Kidney (tissue), 14 donors: ENCODE measurements around the gene KLHL11. TPM values are rescaled to one million over a fixed set of nuclear protein-coding genes. Genes with fewer than 3 reads are reported as not detected.

Experiments
- DNase-seq, 5 donors: peaks; one replicate each; pipeline ENCODE4 v3.0.0-alpha.2; 2013 to 2020
- FAIRE-seq: peaks from 2 replicates; lab custom pipeline; 2012; peaks lifted over from hg19 to GRCh38; lab: Jason Lieb, UNC
- H3K27ac ChIP-seq, 2 donors: one replicate each; pipeline ENCODE4 v1.7.0; 2013; ENCODE audit warnings: low read depth in 2 of 2, low read length in 2 of 2, inconsistent platforms in 1 of 2
- H3K27me3 ChIP-seq: one replicate; pipeline ENCODE4 v1.7.1; 2013; ENCODE audit warnings: low read length, inconsistent platforms; ENCODE audit not compliant: control insufficient read depth, insufficient read depth
- H3K36me3 ChIP-seq, 3 donors: one replicate each; pipeline versions ENCODE4 v1.7.0 to v1.7.1; 2013; ENCODE audit warnings: low read length in 3 of 3, control low read depth in 1 of 3, inconsistent platforms in 1 of 3; ENCODE audit not compliant: insufficient read depth in 3 of 3, control insufficient read depth in 2 of 3
- H3K4me1 ChIP-seq, 3 donors: one replicate each; pipeline versions ENCODE4 v1.7.0 to v1.7.1; 2013; ENCODE audit warnings: low read length in 3 of 3, inconsistent platforms in 1 of 3, low read depth in 1 of 3; ENCODE audit not compliant: control insufficient read depth in 2 of 3, insufficient read depth in 2 of 3
- H3K4me3 ChIP-seq, 3 donors: one replicate each; pipeline versions ENCODE4 v1.7.0 to v1.8.1; 2013; ENCODE audit warnings: low read length in 3 of 3, control low read depth in 1 of 3, inconsistent platforms in 1 of 3
- H3K9ac ChIP-seq, 3 donors: one replicate each; pipeline versions ENCODE4 v1.7.0 to v1.7.1; 2013; ENCODE audit warnings: low read length in 3 of 3, control low read depth in 1 of 3, inconsistent platforms in 1 of 3
- H3K9me3 ChIP-seq, 3 donors: one replicate each; pipeline versions ENCODE4 v1.7.0 to v1.7.1; 2013; ENCODE audit warnings: low read length in 3 of 3, control low read depth in 1 of 3, inconsistent platforms in 1 of 3; ENCODE audit not compliant: control insufficient read depth in 2 of 3, insufficient read depth in 1 of 3
- intact Hi-C: fragments of 100-400 bp; cut with DNase I; formaldehyde crosslinking; loops from one replicate; pipeline ENCODE4 v1.11.1; 2022
- polyA plus RNA-seq: library from polyadenylated mRNA; stranded (reverse); fragments of 350-450 nt; fragmentation: Illumina TruSeq; extraction: RNeasy Lipid Tissue Mini Kit (QIAGEN cat#74804); gene quantifications from one replicate; pipeline ENCODE4 v1.2.3, GENCODE V29; 2014; ENCODE audit warnings: low read depth, low replicate concordance; ENCODE audit not compliant: insufficient read depth
- total RNA-seq: library from RNA; stranded (reverse); fragmentation: NEBNext Ultra II Directional; extraction: Animal tissue kit (Norgen Biotek cat#: 25700); gene quantifications from one replicate; pipeline ENCODE4 v1.2.1, GENCODE V29; 2021
- TF ChIP-seq, protein P1 (sequence below): IDR thresholded peaks from 3 replicates; pipeline ENCODE4 v1.5.1; 2012; ENCODE audit warnings: mild to moderate bottlenecking, moderate library complexity, borderline replicate concordance; ENCODE audit not compliant: insufficient read depth; ENCODE audit errors: extremely low read depth
- donor health status: control.
- donor health status: control.
- donor health status: control.
- donor health status: control.
- donor health status: control.
- donor health status: DM: yes; HTN: yes; CAD: no.
- donor health status: Normal renal cell carcinoma (clear cell type).

Gene KLHL11
- total and polyA plus RNA-seq, 2 donors from 2014 or later: 0.37 to 16.1 TPM

DNA sequence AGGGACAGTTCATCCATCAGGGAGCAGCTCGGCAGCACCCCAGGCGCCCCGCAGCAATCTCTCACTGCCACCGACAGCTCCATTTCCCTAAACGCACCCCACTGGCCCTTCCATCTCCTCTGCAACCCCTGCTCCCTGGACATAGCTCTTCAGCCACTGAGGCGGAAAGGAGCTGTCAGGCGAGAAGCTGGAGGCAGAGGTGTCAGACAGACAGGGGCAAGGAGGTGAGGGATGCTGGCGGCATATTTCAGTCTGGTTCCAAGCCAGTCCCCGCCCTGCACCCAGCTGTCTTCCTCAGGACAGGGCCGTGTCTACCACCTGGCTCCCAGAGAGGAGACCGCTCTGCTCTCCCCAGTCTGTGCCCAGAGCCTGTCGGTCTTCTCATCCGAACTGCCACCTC, 43.9 kb upstream of the KLHL11 start:
- peak in 3 of 5 donors; percentile 24 to 51 (median 31) for DNase-seq

DNA sequence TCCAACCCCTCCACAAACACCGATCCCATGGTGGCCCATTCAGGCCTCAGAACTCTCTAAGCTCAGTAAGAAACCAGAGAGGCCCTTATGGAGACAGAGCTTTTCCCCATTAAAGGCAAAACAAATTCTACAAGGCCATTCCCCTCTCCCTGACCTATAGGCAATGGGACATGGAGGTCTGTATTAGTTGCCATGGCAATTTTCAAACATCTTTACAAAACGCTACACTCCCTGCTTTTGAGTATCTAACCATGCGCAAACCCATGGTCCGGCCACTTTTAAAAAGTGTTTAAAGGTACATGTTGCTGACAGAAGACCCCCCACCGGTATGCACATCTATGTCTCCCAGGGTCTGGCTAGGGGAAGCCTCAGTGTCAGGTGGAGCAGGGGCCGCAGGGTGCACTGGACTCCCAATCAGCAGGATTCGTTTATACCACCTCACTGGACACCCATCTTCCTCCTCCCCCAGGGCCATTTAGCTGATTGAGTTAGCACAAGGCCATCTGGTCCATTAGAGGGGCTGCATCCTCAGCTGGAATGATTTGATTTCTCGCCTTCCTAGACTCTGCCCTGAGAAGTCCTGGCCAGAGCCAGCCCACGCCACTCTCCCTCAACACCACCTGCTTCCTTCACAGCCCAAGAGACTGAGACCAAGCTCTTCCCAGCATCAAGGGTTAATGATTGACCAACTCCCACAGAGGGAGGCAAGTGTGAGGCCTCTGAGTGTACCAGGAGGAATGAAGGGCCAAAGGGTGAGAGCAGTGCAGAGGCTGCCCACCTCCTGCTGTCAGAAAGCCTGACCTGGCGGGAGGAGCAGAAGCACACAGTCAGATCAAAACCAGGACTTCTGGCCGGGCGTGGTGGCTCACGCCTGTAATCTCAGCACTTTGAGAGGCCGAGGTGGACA, 42.7 kb upstream of the KLHL11 start:
- H3K9me3 ChIP-seq: no peaks in the 10 kb centered on the region
- peaks cover 10 to 62% (median 43%) of the 10 kb centered on the region in 3 donors for H3K36me3 ChIP-seq
- no peak overlapping the region for H3K9ac ChIP-seq
- TF ChIP-seq, protein P1, sequence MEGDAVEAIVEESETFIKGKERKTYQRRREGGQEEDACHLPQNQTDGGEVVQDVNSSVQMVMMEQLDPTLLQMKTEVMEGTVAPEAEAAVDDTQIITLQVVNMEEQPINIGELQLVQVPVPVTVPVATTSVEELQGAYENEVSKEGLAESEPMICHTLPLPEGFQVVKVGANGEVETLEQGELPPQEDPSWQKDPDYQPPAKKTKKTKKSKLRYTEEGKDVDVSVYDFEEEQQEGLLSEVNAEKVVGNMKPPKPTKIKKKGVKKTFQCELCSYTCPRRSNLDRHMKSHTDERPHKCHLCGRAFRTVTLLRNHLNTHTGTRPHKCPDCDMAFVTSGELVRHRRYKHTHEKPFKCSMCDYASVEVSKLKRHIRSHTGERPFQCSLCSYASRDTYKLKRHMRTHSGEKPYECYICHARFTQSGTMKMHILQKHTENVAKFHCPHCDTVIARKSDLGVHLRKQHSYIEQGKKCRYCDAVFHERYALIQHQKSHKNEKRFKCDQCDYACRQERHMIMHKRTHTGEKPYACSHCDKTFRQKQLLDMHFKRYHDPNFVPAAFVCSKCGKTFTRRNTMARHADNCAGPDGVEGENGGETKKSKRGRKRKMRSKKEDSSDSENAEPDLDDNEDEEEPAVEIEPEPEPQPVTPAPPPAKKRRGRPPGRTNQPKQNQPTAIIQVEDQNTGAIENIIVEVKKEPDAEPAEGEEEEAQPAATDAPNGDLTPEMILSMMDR: no peak
- H3K4me1 ChIP-seq: peaks cover 0 to 25% (median 12%) of the 10 kb centered on the region in 3 donors
- intact Hi-C loops: no loop called here
- H3K27me3 ChIP-seq: no peaks in the 10 kb centered on the region
- FAIRE-seq (no peak), DNase-seq (peak in 4 of 5 donors; percentile 69 to 93 (median 82))
- no peak overlapping the region for H3K4me3 ChIP-seq
- H3K27ac ChIP-seq: peak overlapping the region; percentile 17 to 36

More for the DNA sequence above, 43.9 kb upstream of the KLHL11 start:
- FAIRE-seq: no peak
- Histone ChIP-seq H3K9ac (no peak overlapping the region), H3K36me3 (peaks cover 8 to 62% (median 46%) of the 10 kb centered on the region in 3 donors), H3K4me1 (peaks cover 0 to 35% (median 17%) of the 10 kb centered on the region in 3 donors), H3K9me3 (no peaks in the 10 kb centered on the region), H3K27me3 (no peaks in the 10 kb centered on the region), H3K27ac (no peak overlapping the region), H3K4me3 (no peak overlapping the region)
- TF ChIP-seq, protein P1: no peak
- intact Hi-C loops: no loop called here

DNA sequence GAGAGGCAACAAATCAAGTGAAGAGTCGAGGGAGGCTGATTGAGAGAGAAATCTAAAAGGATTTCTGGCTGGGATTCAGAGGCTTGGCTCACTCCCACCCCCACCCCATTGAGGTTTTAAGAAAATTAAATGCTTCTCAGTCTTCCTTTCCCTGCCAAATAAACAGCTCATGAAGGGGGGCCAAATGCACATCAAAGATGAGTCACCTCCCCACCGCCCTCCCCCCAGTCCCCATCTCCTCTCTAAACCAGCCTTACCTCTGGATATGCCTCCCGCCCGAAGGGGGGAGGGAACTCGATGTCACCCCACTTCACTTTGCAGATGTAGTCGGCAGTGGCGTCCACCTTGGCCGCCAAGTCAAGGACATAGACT, 41.9 kb upstream of the KLHL11 start:
- TF ChIP-seq, protein P1: no peak
- no peak for DNase-seq
- Histone ChIP-seq H3K4me3 (no peak overlapping the region), H3K9ac (no peak overlapping the region), H3K9me3 (no peaks in the 10 kb centered on the region), H3K27me3 (no peaks in the 10 kb centered on the region), H3K27ac (no peak overlapping the region), H3K4me1 (peaks cover 0 to 19% (median 10%) of the 10 kb centered on the region in 3 donors), H3K36me3 (peaks cover 8 to 59% (median 38%) of the 10 kb centered on the region in 3 donors)
- no peak for FAIRE-seq
- intact Hi-C loops: no loop called here
